ENCODE data around the gene APC2.

The APC2 gene

DNA sequence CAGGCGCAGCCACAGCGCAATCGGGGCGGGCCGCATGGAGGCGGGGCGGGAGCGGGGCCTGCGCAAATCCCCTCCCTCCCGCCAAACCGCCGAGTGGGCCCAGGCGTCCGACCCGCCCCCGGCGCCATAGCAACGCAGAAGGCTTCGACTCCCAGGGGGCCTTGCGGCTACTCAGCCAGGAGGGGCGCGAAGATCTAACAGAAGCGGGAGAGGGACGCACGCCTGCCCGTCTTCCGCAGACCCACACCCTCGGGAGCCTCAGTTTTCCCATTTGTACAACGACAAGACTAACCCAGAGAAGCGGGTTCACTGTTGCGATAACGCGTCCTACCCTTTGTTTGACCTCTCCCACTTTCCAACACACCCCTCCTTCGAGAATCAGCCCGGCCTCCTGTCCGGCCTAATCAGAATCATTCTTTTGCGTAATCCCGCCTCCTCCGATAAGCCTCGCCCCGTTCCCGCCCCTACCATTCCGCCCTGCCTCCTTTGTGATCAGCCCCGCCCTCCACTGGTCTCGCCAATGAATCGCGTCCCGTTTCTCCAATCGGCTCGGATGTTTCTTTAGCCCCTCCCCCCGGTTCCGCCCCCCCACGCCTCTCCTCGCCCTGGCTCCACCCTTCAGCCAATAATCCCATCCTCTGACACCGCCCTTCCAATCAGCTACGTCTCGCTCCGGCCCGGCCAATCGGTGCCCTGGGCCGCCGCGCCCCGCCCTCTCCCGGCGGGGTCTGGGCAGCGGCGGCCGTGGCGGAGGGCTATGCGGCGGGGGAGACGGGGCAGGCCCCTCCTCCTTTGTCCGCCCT, 40.6 kb downstream of the APC2 start, which contains the start of gene PCSK4:
Gene PCSK4, minus strand, starts transcription at position 40 of the 803 bp plus-strand sequence. Its CDS starts 4 bp downstream, at position 36.
- H3K36me3 ChIP-seq (ENCODE audit: control insufficient read depth, insufficient read depth, low read length), result no peaks in the 10 kb centered on the region
- H3K9ac ChIP-seq (ENCODE audit: low read length), result peak within 1 kb of the TSS; percentile 32
- no peak within 1 kb of the TSS for H3K27ac ChIP-seq (ENCODE audit: low read depth, low read length)
- H3K4me1 ChIP-seq (ENCODE audit: control insufficient read depth, insufficient read depth, low read length), result peaks cover 5% of the 10 kb centered on the region; the same call in 1 of the 2 replicates
- H3K27me3 ChIP-seq (ENCODE audit: control insufficient read depth, insufficient read depth, low read length), result peaks cover 43% of the 10 kb centered on the region
- no peaks in the 10 kb centered on the region for H3K9me3 ChIP-seq (ENCODE audit: control insufficient read depth, insufficient read depth, low read depth, low read length)
- peak within 1 kb of the TSS; percentile 83 for H3K4me3 ChIP-seq (ENCODE audit: low read depth, low read length)

DNA sequence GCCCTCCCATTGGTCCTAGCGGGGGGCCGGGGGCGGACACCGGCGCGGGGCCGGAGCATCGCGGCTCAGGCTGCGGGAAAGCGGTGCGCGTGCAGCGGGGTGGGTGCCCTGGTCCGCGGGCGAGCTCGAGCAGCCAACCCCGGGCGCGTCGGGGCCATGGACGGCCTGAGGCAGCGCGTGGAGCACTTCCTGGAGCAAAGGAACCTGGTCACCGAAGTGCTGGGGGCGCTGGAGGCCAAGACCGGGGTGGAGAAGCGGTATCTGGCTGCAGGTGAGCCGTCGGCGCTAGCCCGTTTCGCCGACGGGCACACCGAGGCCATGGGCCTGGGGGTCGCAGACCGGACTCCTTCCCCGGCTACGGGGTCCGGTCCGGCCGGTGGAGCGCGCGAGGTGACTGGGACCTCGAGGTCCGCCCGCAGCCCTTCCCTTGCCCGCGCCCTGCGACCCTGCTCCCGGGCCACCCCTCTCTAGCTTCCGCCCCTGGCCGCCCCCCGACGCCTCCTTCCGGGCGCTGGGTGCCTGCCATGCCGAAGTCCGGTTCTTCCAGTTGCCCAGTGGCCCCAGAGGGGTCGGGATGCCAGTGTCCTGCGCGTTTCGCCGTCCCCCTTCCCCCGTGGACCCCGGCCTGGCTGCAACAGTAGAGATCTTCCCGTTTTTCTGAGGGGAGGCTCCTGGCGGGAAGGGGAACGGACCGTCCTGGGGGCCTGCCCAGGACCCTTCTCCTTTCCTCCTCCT, 41.4 kb downstream of the APC2 start, which contains the start of gene REEP6:
Gene REEP6, plus strand, starts transcription at position 68 of the 735 bp plus-strand sequence. Its CDS starts 89 bp downstream, at position 157.
- Histone ChIP-seq H3K27me3 (ENCODE audit: control insufficient read depth, insufficient read depth, low read length) (peaks cover 43% of the 10 kb centered on the region), H3K27ac (ENCODE audit: low read depth, low read length) (no peak within 1 kb of the TSS)

DNA sequence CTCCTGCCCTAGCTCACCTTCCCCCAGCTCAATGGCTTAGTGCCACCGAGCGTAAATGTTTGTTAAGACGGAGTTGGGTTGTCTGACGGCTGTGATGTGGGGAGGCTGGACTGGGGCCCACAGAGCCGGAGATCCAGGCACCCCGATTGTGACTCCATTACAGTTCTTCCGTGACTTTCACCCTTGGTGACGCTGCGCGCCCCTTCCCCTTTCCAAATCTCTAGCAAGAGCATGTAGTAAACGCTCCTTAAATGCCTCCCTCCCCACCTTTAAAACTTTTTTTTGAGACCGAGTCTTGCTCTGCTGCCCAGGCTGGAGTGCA, 41.9 kb downstream of the APC2 start:
- Histone ChIP-seq H3K9ac (ENCODE audit: low read length) (no peak overlapping the region), H3K27me3 (ENCODE audit: control insufficient read depth, insufficient read depth, low read length) (peaks cover 43% of the 10 kb centered on the region)

More for the DNA sequence above, 41.4 kb downstream of the APC2 start, which contains the start of gene REEP6:
- Histone ChIP-seq H3K4me3 (ENCODE audit: low read depth, low read length) (peak within 1 kb of the TSS; percentile 83), H3K9ac (ENCODE audit: low read length) (peak within 1 kb of the TSS; percentile 32), H3K4me1 (ENCODE audit: control insufficient read depth, insufficient read depth, low read length) (peaks cover 5% of the 10 kb centered on the region; the same call in 1 of the 2 replicates), H3K36me3 (ENCODE audit: control insufficient read depth, insufficient read depth, low read length) (no peaks in the 10 kb centered on the region), H3K9me3 (ENCODE audit: control insufficient read depth, insufficient read depth, low read depth, low read length) (no peaks in the 10 kb centered on the region)

DNA sequence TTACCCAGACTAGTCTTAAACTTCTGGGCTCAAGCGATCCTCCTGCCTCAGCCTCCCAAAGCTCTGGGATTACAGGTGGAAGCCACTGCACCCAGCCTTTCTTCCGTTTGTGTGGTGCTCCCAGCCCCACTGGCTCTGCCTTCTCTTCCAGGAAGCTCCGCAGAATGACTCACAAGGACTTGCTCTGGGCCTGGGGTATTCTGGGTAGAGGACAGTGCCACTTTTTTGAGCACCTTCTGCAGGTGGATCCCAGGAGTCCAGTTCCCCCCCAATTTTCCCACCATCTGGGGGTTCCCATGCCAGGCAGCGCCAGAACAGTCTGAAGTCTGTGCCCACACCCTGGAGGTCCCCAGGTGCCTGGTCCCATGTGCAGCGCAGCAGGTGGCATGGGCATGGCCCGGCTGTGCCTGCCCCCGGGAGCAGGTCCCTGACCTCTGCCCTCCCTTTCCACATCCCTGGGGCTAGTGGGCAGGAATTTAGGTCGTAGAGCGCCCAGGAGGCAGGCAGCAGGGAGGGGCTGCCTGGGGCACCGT, 42.6 kb downstream of the APC2 start:
- H3K4me3 ChIP-seq (ENCODE audit: low read depth, low read length), result no peak overlapping the region
- peaks cover 5% of the 10 kb centered on the region; the same call in 1 of the 2 replicates for H3K4me1 ChIP-seq (ENCODE audit: control insufficient read depth, insufficient read depth, low read length)
- no peaks in the 10 kb centered on the region for H3K9me3 ChIP-seq (ENCODE audit: control insufficient read depth, insufficient read depth, low read depth, low read length)
- H3K27me3 ChIP-seq (ENCODE audit: control insufficient read depth, insufficient read depth, low read length), result peaks cover 43% of the 10 kb centered on the region
- H3K27ac ChIP-seq (ENCODE audit: low read depth, low read length), result no peak overlapping the region
- H3K9ac ChIP-seq (ENCODE audit: low read length), result no peak overlapping the region
- no peaks in the 10 kb centered on the region for H3K36me3 ChIP-seq (ENCODE audit: control insufficient read depth, insufficient read depth, low read length)

More for the DNA sequence above, 41.9 kb downstream of the APC2 start:
- no peaks in the 10 kb centered on the region for H3K9me3 ChIP-seq (ENCODE audit: control insufficient read depth, insufficient read depth, low read depth, low read length)
- peaks cover 5% of the 10 kb centered on the region; the same call in 1 of the 2 replicates for H3K4me1 ChIP-seq (ENCODE audit: control insufficient read depth, insufficient read depth, low read length)
- peak overlapping the region; percentile 83 for H3K4me3 ChIP-seq (ENCODE audit: low read depth, low read length)
- no peak overlapping the region for H3K27ac ChIP-seq (ENCODE audit: low read depth, low read length)
- H3K36me3 ChIP-seq (ENCODE audit: control insufficient read depth, insufficient read depth, low read length), result no peaks in the 10 kb centered on the region

DNA sequence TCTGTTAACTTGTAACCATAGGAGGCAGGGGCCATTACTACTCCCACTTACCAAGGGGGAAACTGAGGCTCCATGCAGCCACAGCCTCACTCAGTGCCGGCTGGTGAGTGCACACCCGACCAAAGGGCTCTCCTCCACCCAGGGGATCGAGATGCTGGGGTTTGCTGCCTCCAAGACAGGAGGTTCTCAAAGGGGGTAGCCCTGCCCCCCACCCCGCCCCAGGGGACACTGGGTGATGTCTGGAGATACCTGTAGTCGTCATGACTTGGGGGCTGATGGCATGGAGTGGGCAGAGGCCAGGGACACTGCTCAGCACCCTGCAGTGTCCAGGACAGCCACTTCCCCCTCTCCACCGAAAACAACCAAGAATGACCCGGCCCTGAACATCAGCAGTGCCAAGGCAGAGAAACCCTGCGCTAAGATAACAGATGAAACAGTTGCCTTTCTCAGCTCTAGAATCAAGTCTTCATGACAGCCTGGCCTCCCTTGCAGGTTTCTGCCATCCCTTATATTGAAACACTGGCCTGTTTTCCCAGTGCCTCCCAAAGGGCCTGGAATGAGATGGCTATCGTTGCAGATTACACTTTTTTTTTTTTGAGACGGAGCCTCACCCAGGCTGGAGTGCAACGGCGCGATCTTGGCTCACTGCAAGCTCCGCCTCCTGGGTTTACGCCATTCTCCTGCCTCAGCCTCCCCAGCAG, 44.3 kb downstream of the APC2 start:
- H3K9ac ChIP-seq (ENCODE audit: low read length), result no peak overlapping the region
- H3K4me1 ChIP-seq (ENCODE audit: control insufficient read depth, insufficient read depth, low read length), result peaks cover 4% of the 10 kb centered on the region; the same call in 1 of the 2 replicates
- H3K27ac ChIP-seq (ENCODE audit: low read depth, low read length), result no peak overlapping the region
- no peaks in the 10 kb centered on the region for H3K36me3 ChIP-seq (ENCODE audit: control insufficient read depth, insufficient read depth, low read length)
- H3K27me3 ChIP-seq (ENCODE audit: control insufficient read depth, insufficient read depth, low read length), result peaks cover 43% of the 10 kb centered on the region
- H3K9me3 ChIP-seq (ENCODE audit: control insufficient read depth, insufficient read depth, low read depth, low read length), result no peaks in the 10 kb centered on the region
- no peak overlapping the region for H3K4me3 ChIP-seq (ENCODE audit: low read depth, low read length)

DNA sequence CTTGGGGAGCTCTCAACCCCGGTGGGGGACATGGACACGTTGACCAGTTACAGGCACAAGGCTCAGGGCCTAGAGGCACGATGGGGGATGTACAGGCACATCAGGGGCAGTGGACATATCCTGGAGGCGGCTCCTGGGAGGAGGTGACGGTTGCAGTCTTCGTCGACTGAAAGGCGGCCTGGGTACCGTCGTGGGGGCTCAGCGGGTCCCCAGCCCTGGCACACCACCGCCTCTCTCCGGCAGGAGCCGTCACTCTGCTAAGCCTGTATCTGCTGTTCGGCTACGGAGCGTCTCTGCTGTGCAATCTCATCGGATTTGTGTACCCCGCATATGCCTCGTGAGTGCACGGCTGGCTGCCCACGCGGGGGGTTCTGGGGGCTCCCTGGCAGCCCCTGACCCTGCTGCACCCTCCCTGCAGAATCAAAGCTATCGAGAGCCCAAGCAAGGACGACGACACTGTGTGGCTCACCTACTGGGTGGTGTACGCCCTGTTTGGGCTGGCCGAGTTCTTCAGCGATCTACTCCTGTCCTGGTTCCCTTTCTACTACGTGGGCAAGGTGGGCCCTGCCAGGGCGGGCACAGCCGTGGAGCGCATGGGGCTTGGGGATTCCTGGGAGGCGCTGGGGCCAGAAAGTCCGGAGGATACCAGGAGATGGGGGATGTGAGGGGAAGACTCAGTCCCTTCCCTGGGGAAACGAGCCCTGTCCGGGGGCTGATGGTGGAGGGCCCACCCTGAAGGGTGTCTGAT, 45.3 kb downstream of the APC2 start:
- Histone ChIP-seq H3K4me1 (ENCODE audit: control insufficient read depth, insufficient read depth, low read length) (no peaks in the 10 kb centered on the region), H3K4me3 (ENCODE audit: low read depth, low read length) (no peak overlapping the region), H3K36me3 (ENCODE audit: control insufficient read depth, insufficient read depth, low read length) (no peaks in the 10 kb centered on the region), H3K27me3 (ENCODE audit: control insufficient read depth, insufficient read depth, low read length) (peaks cover 43% of the 10 kb centered on the region), H3K9ac (ENCODE audit: low read length) (no peak overlapping the region), H3K9me3 (ENCODE audit: control insufficient read depth, insufficient read depth, low read depth, low read length) (peaks cover 4% of the 10 kb centered on the region), H3K27ac (ENCODE audit: low read depth, low read length) (no peak overlapping the region)

DNA sequence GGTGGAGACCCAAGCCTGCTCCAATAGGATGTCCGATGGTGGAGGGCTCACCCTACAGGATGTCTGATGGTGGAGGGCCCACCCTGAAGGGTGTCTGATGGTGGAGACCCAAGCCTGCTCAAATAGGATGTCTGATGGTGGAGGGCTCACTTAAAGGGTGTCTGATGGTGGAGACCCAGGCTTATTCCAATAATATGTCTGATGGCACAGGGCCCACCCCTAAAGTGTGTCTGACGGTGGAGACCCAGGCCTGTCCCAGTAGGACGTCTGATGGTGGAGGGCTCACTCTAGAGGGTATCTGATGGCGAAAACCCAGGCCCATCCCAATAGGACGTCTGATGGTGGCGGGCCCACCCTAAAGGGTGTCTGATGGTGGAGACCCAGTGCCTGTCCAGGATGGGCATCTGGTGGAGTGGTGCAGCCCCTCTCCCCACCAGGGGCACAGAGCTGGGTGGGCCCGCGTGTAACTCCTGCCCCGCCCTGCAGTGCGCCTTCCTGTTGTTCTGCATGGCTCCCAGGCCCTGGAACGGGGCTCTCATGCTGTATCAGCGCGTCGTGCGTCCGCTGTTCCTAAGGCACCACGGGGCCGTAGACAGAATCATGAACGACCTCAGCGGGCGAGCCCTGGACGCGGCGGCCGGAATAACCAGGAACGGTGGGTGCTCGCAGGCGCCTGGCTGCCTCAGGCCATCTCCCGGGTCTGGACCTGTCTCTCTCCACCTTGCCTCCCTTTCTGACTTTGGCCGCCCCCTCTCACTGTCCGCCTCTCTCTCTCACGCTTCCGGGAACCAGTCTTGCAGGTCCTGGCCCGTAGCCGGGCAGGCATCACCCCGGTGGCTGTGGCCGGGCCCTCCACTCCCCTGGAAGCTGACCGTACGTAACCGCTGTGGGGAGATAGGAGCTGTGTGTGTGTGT, 46.1 kb downstream of the APC2 start:
- H3K27me3 ChIP-seq (ENCODE audit: control insufficient read depth, insufficient read depth, low read length), result peaks cover 42% of the 10 kb centered on the region
- peaks cover 4% of the 10 kb centered on the region for H3K9me3 ChIP-seq (ENCODE audit: control insufficient read depth, insufficient read depth, low read depth, low read length)

DNA sequence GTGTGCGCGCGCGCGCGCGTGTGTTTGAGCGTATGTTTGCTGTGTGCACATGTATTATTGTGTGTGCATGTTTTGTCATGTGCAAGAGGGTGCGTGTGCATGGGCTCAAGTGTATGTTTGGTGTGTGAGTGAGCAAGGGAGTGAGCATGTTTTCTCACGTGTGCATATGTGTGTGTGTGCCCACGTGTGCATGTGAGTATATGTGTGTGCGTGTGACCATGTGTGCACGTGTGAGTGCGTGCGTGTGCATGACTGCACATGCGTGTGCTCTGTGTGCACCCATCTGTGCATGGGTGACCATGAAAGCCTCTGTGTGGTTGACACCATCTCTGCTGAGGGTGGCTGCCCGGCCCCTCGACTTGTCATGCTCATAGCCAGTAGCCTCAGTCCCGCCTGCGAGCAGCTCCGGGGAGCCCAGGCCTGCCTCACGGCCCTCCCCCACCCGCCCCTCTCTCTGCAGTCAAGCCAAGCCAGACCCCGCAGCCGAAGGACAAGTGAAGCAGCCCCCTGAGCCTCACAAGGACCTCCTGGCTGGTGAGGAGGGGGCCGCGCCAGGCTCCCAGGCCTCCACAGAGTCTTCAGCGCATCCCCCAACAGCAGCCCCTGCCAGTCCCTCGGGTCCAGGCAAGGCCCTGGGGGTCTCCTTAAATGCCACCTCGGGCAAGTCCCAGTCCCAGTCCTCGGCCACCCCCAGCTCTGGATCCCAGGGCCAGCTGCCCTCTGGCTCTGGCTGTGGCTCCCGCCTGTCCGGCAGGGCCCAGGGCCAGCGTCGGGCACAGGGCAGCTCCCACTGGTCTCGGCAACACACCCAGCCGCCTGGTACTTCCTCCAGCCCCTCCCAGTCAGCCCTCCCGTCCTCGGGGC, 47.0 kb downstream of the APC2 start:
- H3K27ac ChIP-seq (ENCODE audit: low read depth, low read length), result no peak overlapping the region
- peaks cover 4% of the 10 kb centered on the region for H3K9me3 ChIP-seq (ENCODE audit: control insufficient read depth, insufficient read depth, low read depth, low read length)
- H3K4me1 ChIP-seq (ENCODE audit: control insufficient read depth, insufficient read depth, low read length), result no peaks in the 10 kb centered on the region
- H3K4me3 ChIP-seq (ENCODE audit: low read depth, low read length), result no peak overlapping the region
- no peaks in the 10 kb centered on the region for H3K36me3 ChIP-seq (ENCODE audit: control insufficient read depth, insufficient read depth, low read length)
- H3K9ac ChIP-seq (ENCODE audit: low read length), result no peak overlapping the region
- peaks cover 33% of the 10 kb centered on the region for H3K27me3 ChIP-seq (ENCODE audit: control insufficient read depth, insufficient read depth, low read length)

More for the DNA sequence above, 46.1 kb downstream of the APC2 start:
- no peak overlapping the region for H3K27ac ChIP-seq (ENCODE audit: low read depth, low read length)
- H3K36me3 ChIP-seq (ENCODE audit: control insufficient read depth, insufficient read depth, low read length), result no peaks in the 10 kb centered on the region
- H3K4me1 ChIP-seq (ENCODE audit: control insufficient read depth, insufficient read depth, low read length), result no peaks in the 10 kb centered on the region
- no peak overlapping the region for H3K4me3 ChIP-seq (ENCODE audit: low read depth, low read length)
- H3K9ac ChIP-seq (ENCODE audit: low read length), result no peak overlapping the region

All from HUES6 (cell line).